NCI-H526 treated with DMSO at 0.1 percent for 48 hours (cell line): Measurements from ENCODE around the gene LRRC8C.

Source experiments
- DNase-seq: peaks from one replicate; lab custom pipeline; 2025; lab: John Stamatoyannopoulos, UW

LRRC8C gene

GRCh38 chr1:89607586-89608318, 25.2 kb upstream of the LRRC8C start:
- no peak for DNase-seq

- no peak for DNase-seq
Measured at GRCh38 chr1:89608319-89608983, 24.5 kb upstream of the LRRC8C start.

GRCh38 chr1:89608984-89609725, 23.8 kb upstream of the LRRC8C start:
- DNase-seq, result no peak

GRCh38 chr1:89609781-89610456, 23.0 kb upstream of the LRRC8C start:
- DNase-seq, result no peak

- DNase-seq, result no peak
Measured at GRCh38 chr1:89610457-89611011, 22.4 kb upstream of the LRRC8C start.

GRCh38 chr1:89611721-89612120, 21.2 kb upstream of the LRRC8C start:
- DNase-seq, result no peak

GRCh38 chr1:89613928-89614327, 19.0 kb upstream of the LRRC8C start:
- DNase-seq, result no peak

- no peak for DNase-seq
Measured at GRCh38 chr1:89615676-89616598, 17.0 kb upstream of the LRRC8C start.

- no peak for DNase-seq
Measured at GRCh38 chr1:89616844-89617627, 15.9 kb upstream of the LRRC8C start.

- DNase-seq, result no peak
Measured at GRCh38 chr1:89620664-89621063, 12.3 kb upstream of the LRRC8C start.

GRCh38 chr1:89622895-89623294, 10.0 kb upstream of the LRRC8C start:
- DNase-seq, result no peak

GRCh38 chr1:89624314-89624713, 8.6 kb upstream of the LRRC8C start:
- no peak for DNase-seq

GRCh38 chr1:89624715-89625323, 8.1 kb upstream of the LRRC8C start:
- no peak for DNase-seq

- no peak for DNase-seq
Measured at GRCh38 chr1:89627596-89627962, 5.3 kb upstream of the LRRC8C start.

GRCh38 chr1:89629146-89629545, 3.8 kb upstream of the LRRC8C start:
- DNase-seq, result peak; percentile 93

- DNase-seq, result peak; percentile 93
Measured at GRCh38 chr1:89629600-89629999, 3.3 kb upstream of the LRRC8C start.

- DNase-seq, result no peak
Measured at GRCh38 chr1:89630048-89630447, 2.9 kb upstream of the LRRC8C start.

GRCh38 chr1:89631816-89632656, 884 bp upstream of the LRRC8C start:
- DNase-seq, result peak; percentile 27

- DNase-seq, result peak; percentile 81
Measured at GRCh38 chr1:89633248-89633799, 404 bp downstream of the LRRC8C start.
